Left hindlimb (tissue), 1 donor: ENCODE results near the gene TRIM61.
"Not testable (repeated sequence)": the region's sequence is repeated elsewhere in the genome, so short reads cannot be mapped to it uniquely, and the experiment has no call there.

Experiments
- DNase-seq: peaks from one replicate; pipeline ENCODE4 v3.0.0-alpha.2; 2018

The TRIM61 gene

DNA sequence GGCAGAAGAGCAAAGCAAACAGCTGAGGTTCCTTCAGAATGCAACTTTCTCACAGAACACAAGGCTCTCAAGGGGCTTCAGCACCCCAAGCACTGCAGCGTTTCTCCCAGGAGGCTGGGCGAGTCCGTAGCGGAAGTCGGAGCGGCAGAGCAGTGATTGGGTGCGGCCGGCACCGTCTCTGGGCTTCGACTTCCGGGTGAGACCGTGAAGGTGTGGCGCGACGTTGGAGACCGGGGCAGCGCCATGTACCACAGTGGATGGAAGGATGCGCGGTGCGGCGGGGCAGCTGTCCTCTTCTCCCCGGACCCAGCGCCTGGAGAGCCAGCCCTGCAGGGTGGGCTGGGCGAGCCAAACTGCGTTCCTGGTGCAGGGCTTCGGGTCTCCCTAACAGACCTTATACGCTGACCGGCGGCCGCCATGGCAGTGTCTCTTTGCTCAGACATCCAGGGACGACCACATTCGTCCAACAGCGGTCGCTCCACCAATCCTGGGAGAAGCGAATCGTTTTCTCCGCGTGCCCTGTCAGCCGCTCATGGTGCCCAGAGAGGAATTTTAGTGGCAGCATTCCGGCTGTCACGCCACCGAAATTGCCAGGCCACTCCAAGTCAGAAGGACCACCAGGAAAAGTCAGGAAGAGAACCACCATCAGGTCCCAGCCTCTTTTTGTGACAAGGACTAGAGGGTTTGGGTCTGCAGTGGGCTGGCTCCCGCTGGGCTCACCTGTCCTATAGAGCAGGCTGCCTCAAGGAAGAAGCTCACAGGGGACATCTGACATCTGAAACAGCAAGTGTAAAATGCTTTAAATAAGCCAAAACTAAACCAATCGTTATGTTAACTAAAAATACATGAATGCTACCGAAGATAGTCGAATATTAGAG is 20.5 kb downstream of the TRIM61 start:
- peak; percentile 76 for DNase-seq

DNA sequence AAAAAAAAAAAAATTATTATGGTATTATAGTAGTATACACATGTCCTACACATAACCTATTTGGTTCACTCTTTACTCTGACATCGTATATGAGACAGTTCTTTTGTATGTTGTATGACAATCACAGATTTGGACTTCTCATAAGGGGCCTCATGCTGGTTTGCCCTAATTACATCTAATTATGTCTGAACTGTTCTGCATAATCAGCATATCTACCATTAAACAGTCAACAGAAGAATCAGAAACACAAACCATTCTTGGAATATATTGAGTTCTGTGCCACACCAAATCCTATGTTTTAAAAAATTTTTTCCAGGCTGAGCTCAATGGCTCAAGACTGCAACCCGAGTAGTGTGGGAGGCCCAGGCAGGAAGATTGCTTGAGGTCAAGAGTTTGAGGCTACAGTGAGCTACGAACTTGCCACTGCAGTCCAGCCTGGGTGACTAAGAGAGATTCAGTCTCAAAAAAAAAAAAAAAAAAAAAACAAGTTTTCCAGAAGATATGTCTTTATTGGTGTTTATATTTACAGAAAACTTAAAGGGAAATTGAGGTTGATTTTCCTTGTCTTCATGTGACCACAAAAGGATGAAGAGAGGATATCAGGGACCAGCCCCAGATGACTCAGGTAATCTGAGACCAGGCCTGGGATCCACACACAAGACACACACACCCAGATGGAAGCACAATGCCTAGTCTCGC is 22.2 kb downstream of the TRIM61 start:
- DNase-seq, result no peak

DNA sequence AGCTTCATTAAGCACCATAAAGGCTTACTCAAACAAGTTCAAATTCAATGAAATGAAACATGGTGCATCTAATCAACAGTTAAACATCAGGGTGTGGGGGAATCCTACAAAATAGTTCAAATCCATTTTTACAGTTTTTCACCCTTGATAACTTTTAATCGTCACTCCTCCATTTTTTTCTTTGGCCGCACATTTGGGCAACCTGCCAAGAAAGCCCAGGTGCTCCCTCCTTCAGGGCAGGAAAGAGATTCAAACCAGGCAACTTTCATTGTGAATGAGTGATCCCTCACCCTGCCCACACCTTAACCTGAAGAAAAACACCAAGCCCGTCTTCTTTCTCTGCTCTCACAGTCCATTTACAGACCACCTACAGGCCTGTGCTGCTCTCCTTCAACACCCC is 24.9 kb downstream of the TRIM61 start:
- no peak for DNase-seq

DNA sequence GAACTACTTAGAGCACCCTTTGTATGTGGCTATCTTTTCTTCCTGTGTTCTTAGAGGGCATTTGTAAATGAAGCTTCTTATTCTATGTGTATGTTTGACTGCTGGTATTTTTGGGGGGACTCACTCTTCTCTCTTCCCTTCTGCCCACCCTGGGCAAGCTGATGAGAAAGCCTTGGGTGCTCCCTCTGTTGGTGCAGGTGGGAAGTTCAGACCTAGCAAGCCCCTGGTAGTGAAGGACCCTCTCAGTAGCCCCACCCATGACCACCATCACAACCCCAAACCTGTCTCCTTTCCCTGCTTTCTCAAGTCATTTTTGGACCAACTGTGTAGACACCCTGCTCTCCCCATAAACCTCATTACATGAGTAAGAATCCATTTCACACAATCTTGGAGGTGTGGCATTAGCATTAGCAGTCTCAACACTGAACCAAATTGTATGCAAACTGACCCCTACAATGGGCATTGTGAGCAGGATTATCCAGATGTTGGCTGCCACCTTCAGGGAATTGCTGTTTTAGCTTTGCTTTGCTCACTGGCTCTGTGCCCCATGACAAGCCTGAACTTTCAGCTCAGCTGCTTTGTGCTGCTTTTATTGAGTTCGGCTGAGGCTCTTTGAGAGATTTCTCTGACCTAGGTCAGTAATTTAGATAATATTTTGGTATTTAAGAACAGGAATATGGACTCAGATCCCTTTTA is 27.9 kb downstream of the TRIM61 start:
- no peak for DNase-seq

DNA sequence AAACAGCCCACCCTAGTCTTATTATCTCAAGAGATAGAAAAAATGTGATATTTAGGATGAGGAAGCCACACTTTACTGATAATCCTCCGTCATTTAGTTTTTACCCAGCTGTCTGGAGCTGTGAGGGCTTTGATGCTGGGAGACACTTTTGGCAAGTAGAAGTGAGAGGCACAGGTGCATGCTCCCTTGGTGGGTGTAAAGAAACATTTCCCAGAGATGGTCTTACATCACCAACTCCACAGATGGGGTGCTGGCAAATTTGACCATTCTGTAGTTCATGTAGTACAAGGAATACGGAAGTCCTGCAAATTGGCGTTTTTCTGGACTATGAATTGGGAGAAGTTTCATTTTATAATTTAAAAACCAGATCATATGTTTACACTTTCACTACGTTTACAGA is 28.5 kb downstream of the TRIM61 start:
- DNase-seq, result no peak

DNA sequence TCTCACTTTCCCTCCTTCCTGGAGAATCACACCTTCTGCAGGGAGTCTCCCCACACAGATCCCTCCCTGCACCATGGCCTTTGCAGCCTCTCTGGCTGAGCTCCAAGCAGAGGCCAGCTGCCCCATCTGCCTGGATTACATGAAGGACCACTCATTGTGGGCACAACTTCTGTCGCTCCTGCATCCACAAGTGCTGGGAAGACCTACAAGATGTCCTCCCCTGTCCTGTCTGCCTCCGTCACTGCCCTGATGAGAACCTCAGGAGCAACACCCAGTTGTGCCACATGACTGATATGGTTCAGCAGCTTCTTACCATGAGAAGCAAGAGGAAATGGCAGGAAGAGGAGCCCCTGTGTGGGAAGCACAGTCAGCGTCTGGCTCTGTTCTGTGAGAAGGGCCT is 29.5 kb downstream of the TRIM61 start:
- not testable (repeated sequence) for DNase-seq

DNA sequence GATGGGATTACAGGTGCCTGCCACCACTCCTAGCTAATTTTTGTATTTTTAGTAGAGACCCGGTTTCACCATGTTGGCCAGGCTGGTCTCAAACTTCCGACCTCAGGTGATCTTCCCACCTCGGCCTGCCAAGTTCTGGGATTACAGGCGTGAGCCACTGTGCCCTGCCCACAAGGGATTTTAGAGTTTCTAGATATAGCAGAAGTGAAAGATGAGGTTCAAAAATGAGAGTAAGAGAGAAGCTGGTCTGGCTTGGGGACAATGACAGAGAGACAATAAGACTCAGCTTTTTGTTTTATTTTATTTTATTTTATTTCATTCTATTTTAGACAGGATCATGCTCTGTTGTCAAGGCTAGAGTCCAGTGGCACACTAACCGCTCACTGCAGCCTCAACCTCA is 30.6 kb downstream of the TRIM61 start:
- DNase-seq, result no peak

GRCh38 chr4:164945146-164945545 is 32.3 kb downstream of the TRIM61 start:
- DNase-seq, result no peak

DNA sequence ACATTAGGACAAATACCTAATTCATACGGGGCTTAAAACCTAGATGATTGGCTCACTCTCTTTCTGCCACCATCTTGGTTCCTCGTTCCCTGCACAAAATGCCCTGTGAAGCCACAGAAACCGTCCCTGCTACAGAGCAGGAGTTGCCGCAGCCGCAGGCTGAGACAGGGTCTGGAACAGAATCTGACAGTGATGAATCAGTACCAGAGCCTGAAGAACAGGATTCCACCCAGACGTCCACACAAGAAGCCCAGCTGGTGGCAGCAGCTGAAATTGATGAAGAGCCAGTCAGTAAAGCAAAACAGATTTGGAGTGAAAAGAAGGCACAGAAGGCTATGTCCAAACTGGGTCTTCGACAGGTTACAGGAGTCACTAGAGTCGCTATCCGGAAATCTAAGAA is 34.3 kb downstream of the TRIM61 start:
- no peak for DNase-seq

GRCh38 chr4:164937576-164938270 is 39.7 kb downstream of the TRIM61 start:
- DNase-seq, result peak; percentile 57

DNA sequence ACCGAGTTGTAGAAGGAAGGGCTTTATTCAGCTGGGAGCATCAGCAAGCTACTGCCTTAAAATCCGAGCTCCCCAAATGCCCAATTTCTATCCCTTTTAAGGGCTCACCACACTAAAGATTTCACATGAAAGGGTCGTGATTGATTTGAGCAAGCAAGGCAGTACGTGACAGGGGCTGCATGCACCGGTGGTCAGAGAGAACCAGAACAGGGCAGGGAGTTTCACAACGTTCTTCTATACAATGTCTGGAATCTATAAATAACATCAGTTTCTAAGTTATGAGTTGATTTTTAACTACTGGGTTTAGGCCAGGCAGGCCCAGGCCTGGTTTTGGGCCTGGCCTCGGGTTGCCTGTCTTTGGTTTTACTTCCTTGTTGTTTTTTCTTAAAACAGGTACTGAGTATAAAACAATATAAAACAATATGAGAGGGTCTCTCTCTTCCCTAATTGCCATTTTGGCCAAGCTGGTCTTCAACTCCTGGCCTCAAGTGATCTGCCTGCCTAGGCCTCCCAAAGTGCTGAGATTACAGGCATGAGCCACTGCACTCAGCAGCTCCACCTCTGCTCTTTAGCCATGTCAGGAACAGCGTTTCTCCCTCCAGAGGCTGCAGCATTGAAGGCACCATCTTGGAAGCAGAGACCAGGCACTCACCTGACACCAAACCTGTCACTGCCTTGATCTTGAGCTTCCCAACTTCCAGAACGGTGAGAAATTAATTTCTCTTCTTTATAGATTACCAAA is 41.4 kb downstream of the TRIM61 start:
- not testable (repeated sequence) for DNase-seq

DNA sequence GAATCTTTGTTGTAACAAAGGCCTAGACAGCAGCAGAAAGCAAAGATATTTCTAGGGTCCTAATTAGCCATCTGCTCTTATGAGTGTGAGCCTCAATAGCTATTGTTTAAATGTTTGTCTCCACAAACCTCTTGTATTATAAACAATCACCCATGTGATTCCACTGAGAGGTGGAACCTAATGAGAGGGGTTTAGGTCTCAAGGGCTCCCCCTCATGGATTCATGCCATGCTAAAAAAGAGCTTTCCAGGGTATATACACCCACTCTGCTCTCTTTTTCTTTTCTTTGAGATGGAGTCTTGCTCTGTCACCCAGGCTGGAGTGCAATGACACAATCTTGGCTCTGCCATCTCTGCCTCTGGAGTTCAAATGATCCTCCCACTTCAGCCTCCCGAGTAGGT is 42.1 kb downstream of the TRIM61 start:
- no peak for DNase-seq

GRCh38 chr4:164933244-164933643 is 44.2 kb downstream of the TRIM61 start:
- DNase-seq, result no peak

DNA sequence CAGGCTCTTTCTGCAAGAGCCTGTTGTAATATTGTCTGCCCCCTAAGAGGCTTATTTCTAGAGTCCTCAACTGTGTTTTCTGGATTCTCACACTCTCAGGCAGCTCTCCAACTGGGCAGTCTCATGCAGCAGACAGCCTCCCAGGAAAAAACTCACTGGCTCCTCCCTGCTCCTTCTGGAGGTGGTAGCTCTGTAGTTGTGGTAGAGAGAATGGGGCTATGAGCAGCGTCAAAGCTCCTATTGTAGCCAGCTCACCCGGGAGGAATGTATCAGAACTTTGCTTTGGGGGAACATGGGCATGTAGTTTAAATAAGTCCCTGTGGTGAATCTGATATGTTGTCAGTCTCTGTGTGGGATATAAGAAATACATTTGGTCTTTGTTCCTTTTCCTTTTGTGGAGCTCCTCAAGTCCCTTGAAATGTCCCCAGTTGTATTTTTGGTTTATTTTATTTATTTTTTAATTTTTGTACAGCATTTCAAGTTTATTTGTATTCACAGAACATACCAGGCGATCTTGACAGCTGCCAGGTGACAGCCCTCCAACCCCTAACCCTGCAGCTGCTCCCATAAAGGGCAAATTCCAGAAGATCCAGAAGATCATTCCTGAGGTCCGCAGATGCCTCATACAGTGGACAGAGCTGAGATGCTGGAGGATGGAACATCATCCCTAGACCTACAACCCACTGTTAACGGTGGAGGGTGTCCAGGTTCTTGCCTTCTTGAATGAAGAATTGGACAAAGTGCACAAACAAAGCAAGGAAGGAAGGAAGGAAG is 45.7 kb downstream of the TRIM61 start:
- no peak for DNase-seq

DNA sequence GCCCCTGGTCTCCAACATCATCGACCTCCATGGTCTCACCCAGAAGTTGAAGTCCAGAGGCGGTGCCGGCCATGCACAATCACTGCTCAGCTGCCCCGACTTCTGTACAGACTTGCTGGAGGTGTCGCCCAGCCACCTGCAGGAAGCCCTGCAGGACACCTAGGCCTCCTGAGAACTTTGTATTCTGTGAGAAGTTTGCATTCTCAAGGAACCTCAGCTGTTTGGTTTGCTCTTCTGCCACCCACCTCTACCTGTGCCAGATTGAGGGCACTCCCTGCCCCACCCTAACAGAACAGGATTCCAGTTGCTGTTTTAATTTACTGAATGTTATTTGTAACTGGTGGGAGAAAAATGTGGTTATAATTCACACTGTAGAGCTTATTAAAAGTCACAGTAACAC is 46.8 kb downstream of the TRIM61 start:
- no peak for DNase-seq

- not testable (repeated sequence) for DNase-seq
Measured at GRCh38 chr4:164927101-164927500, 50.4 kb downstream of the TRIM61 start.

DNA sequence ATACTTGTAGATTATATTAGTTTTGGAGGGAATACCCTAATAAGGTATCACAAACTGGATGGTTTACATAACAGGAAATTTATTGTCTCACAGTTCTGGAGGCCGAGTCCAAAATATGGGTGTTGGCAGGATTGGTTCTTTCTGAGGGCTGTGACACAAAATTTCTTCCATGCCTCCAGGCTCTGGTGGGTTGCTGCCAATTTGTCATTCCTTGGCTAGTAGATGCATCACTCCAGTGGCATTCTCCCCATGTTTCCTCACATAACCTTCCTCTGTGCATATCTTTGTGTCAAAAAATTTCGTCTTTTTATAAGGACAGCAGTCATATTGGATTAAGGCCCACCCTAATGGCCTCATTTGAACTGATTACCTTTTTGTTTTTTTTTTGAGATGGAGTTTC is 51.2 kb downstream of the TRIM61 start:
- no peak for DNase-seq

- no peak for DNase-seq
Measured at GRCh38 chr4:164924670-164925238, 52.7 kb downstream of the TRIM61 start.

DNA sequence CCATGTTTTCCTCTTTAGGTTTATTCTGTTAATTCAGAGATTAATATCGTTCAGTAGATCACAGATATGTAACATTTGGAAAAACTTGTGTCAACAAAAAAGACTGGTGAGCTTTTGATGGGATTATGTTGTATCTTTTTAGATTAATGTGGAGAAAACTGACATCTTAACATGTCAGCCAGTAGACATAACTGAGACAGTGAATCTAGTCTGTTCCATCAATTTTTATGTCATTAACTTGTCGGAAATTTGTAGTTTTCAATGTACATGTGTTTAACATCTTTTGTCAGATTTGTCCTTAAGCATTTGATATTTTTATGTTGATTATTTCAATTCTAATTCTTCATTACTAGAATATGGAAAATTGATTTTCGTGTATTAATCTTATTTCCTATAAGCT is 58.5 kb downstream of the TRIM61 start:
- no peak for DNase-seq
